PC-3 (cell line): ENCODE data around the gene DLGAP1. TPM values are rescaled to one million over a fixed set of nuclear protein-coding genes. Genes with fewer than 3 reads are reported as not detected.

Experiments
- ATAC-seq: fragments of 200-7000 bp; cut with Tn5 transposase; 2 replicates; pipeline ENCODE4 v1.9.1; 2020; ENCODE audit warnings: mild to moderate bottlenecking, moderate library complexity
- BruUV-seq: library from RNA; stranded (reverse); fragments of 400-500 nt; replicated peaks from 2 replicates; lab custom pipeline; 2021; lab: Mats Ljungman, UMichigan
- CTCF ChIA-PET: fragments of 300-600 bp; sonication (Branson Sonifier 250); formaldehyde crosslinking; loops from one replicate; lab custom pipeline; 2022; ENCODE audit warnings: antibody characterized with exemption; lab: Charles Lee
- POLR2A ChIA-PET: fragments of 300-600 bp; sonication (Branson Sonifier 250); formaldehyde crosslinking; loops from one replicate; lab custom pipeline; 2022; ENCODE audit warnings: antibody characterized with exemption; ENCODE audit not compliant: unreplicated experiment; lab: Charles Lee
- DNase-seq: peaks from one replicate; pipeline ENCODE4 v3.0.0-alpha.2; 2015
- H2AFZ ChIP-seq: fragments of 300-600 bp; sonication (generic); 2 replicates; pipeline ENCODE4 v1.6.0; 2016; ENCODE audit warnings: antibody characterized with exemption, low read length
- H3F3A ChIP-seq: fragments of 300-600 bp; sonication (generic); one replicate; pipeline ENCODE4 v1.6.0; 2017; ENCODE audit warnings: antibody characterized with exemption, low read length, control low read depth, mild to moderate bottlenecking; ENCODE audit not compliant: unreplicated experiment
- H3K27ac ChIP-seq: fragments of 300-600 bp; sonication (generic); 2 replicates; pipeline ENCODE4 v1.5.1; 2016; ENCODE audit warnings: mild to moderate bottlenecking, low read length
- H3K27me3 ChIP-seq: fragments of 300-600 bp; sonication (generic); 2 replicates; pipeline ENCODE4 v1.6.1; 2016; ENCODE audit warnings: low read length, mixed read lengths
- H3K36me3 ChIP-seq: fragments of 300-600 bp; sonication (generic); 2 replicates; pipeline ENCODE4 v1.6.1; 2016; ENCODE audit warnings: low read depth, mixed run types, low read length, mixed read lengths
- H3K4me1 ChIP-seq: fragments of 300-600 bp; sonication (generic); 2 replicates; pipeline ENCODE4 v1.5.1; 2016; ENCODE audit warnings: low read length; ENCODE audit not compliant: insufficient read depth
- H3K4me2 ChIP-seq: fragments of 300-600 bp; sonication (generic); 2 replicates; pipeline ENCODE4 v1.6.0; 2016; ENCODE audit warnings: low read length
- H3K4me3 ChIP-seq: fragments of 300-600 bp; sonication (generic); 2 replicates; pipeline ENCODE4 v1.5.1; 2016; ENCODE audit warnings: mild to moderate bottlenecking, low read length, mixed read lengths
- H3K79me2 ChIP-seq: fragments of 300-600 bp; sonication (generic); 2 replicates; pipeline ENCODE4 v1.6.1; 2017; ENCODE audit warnings: low read length, mixed read lengths
- H3K9ac ChIP-seq: fragments of 300-600 bp; sonication (generic); 2 replicates; pipeline ENCODE4 v1.6.0; 2016; ENCODE audit warnings: mild to moderate bottlenecking, low read length
- H3K9me2 ChIP-seq: fragments of 300-600 bp; sonication (generic); replicated peaks from 2 replicates; pipeline ENCODE4 v1.6.1; 2016; ENCODE audit warnings: mixed run types, low read length, mixed read lengths
- H3K9me3 ChIP-seq: fragments of 300-600 bp; sonication (generic); 2 replicates; pipeline ENCODE4 v1.6.1; 2016; ENCODE audit warnings: low read length, mixed read lengths
- H4K20me1 ChIP-seq: fragments of 300-600 bp; sonication (generic); 2 replicates; pipeline ENCODE4 v1.6.1; 2016; ENCODE audit warnings: low read length, mixed read lengths
- CTCF ChIP-seq: fragments of 300-600 bp; sonication (generic); conservative IDR thresholded peaks from 2 replicates; pipeline ENCODE4 v1.5.1; 2017; ENCODE audit warnings: antibody characterized with exemption, low read depth, mild to moderate bottlenecking, low read length
- EZH2 ChIP-seq: fragments of 300-600 bp; sonication (generic); IDR thresholded peaks from one replicate; pipeline ENCODE4 v1.6.1; 2017; ENCODE audit warnings: antibody characterized with exemption, mild to moderate bottlenecking, low read length; ENCODE audit not compliant: unreplicated experiment
- EZH2phosphoT487 ChIP-seq: fragments of 300-600 bp; sonication (generic); IDR thresholded peaks from 2 replicates; pipeline ENCODE4 v1.6.1; 2018; ENCODE audit warnings: mild to moderate bottlenecking, antibody characterized with exemption, low read length, borderline replicate concordance
- intact Hi-C: fragments of 100-400 bp; cut with micrococcal nuclease; formaldehyde crosslinking; loops from 2 replicates; pipeline ENCODE4 v1.9.0; 2023
- total RNA-seq: library from RNA; depleted of rRNA; stranded (reverse); fragments of >200 nt; gene quantifications from 2 replicates; pipeline ENCODE4 v1.2.3, GENCODE V29; 2014

DLGAP1 gene
- total RNA-seq, 1 experiment from 2014 or later = not detected

GRCh38 chr18:3451183-3451988 lies 1003.7 kb downstream of the DLGAP1 start:
- peak overlapping the region; percentile 96 for H3K4me3 ChIP-seq
- TF ChIP-seq CTCF = no peak
- TF ChIP-seq EZH2phosphoT487 = no peak
- ChIA-PET POLR2A (interaction anchor here (0.6 to 3.2 kb wide), 7 partner anchors 116 to 195 kb away, joined by 3 to 16 read pairs (median 5); no protein-coding TSS in a partner anchor), CTCF (no interaction called here)
- H3K4me1 ChIP-seq = peaks cover 31% of the 10 kb centered on the region
- peaks cover 15% of the 10 kb centered on the region for H3F3A ChIP-seq
- no peaks in the 10 kb centered on the region for H3K9me3 ChIP-seq
- H2AFZ ChIP-seq = no peak overlapping the region
- peaks cover 75% of the 10 kb centered on the region for H3K79me2 ChIP-seq
- no peaks in the 10 kb centered on the region for H3K27me3 ChIP-seq
- peaks cover 36% of the 10 kb centered on the region for H4K20me1 ChIP-seq
- DNase-seq (peak; percentile 88), ATAC-seq (peak; percentile 1; the same call in 1 of the 2 replicates)
- TSS peak; percentile 41 for BruUV-seq
- peak overlapping the region; percentile 95 for H3K27ac ChIP-seq
- H3K9ac ChIP-seq = peak overlapping the region; percentile 97
- no peaks in the 10 kb centered on the region for H3K9me2 ChIP-seq
- intact Hi-C loops = loop anchor here (5.0 to 10.0 kb wide), 2 partner anchors 327 to 439 kb away; partner anchors contain the start of gene LPIN2
- H3K36me3 ChIP-seq = no peaks in the 10 kb centered on the region
- H3K4me2 ChIP-seq = peak overlapping the region; percentile 87

GRCh38 chr18:3450799-3451182 lies 1004.3 kb downstream of the DLGAP1 start:
- BruUV-seq = no TSS peak
- Histone ChIP-seq H3K36me3 (no peaks in the 10 kb centered on the region), H3K4me1 (peaks cover 30% of the 10 kb centered on the region), H4K20me1 (peaks cover 30% of the 10 kb centered on the region), H3K27ac (peak overlapping the region; percentile 95), H3K27me3 (no peaks in the 10 kb centered on the region), H3K4me3 (peak overlapping the region; percentile 96), H2AFZ (no peak overlapping the region; the same call in 1 of the 2 replicates), H3F3A (peaks cover 9% of the 10 kb centered on the region), H3K9me2 (no peaks in the 10 kb centered on the region), H3K9me3 (no peaks in the 10 kb centered on the region), H3K4me2 (peak overlapping the region; percentile 87), H3K79me2 (peaks cover 69% of the 10 kb centered on the region), H3K9ac (peak overlapping the region; percentile 97)
- ATAC-seq (no peak), DNase-seq (no peak)
- ChIA-PET POLR2A (interaction anchor here (0.7 to 1.0 kb wide), 2 partner anchors 143 to 173 kb away, joined by 4 to 9 read pairs; no protein-coding TSS in a partner anchor), CTCF (no interaction called here)
- intact Hi-C loops = loop anchor here (5.0 to 10.0 kb wide), 2 partner anchors 326 to 438 kb away; partner anchors contain the start of gene LPIN2
- TF ChIP-seq EZH2 (no peak), EZH2phosphoT487 (no peak), CTCF (no peak)
